H1 (cell line): ENCODE results near the gene IFI16. TPM values are rescaled to one million over a fixed set of nuclear protein-coding genes. Genes with fewer than 3 reads are reported as not detected.

Source experiments
- polyA plus RNA-seq, 7 experiments: library from polyadenylated mRNA; depleted of rRNA in 3 of 7; stranded (reverse) in 5 of 7; unstranded in 2 of 7; fragments of >200 nt in 5 of 7; fragments of 200-250 nt in 2 of 7; gene quantifications; 1 replicate in 5 of 7; 2 replicates in 1 of 7; 4 replicates in 1 of 7; pipeline versions ENCODE4 v1.2.1 to v1.2.3, GENCODE V29; 2011 to 2013; ENCODE audit warnings: missing spikeins in 2 of 7, mixed read lengths in 2 of 7
- total RNA-seq: library from RNA; stranded (reverse); fragmentation: NEBNext Ultra II Directional; extraction: Animal tissue kit (Norgen Biotek cat#: 25700); gene quantifications from 2 replicates; pipeline ENCODE4 v1.2.1, GENCODE V29; 2021

IFI16 gene
- total and polyA plus RNA-seq, 2 of the 8 experiments (the other 6 are each of a cell fraction or from before 2014, with no cell fraction given) = 0.63 to 0.74 TPM

Other genes starting within 250 kb of the IFI16 start
- gene OR6N1, start 237.7 kb upstream of the IFI16 start, total RNA-seq = not detected in 2 replicates
- not detected in 2 replicates for gene OR6N1, start 237.7 kb upstream of the IFI16 start, polyA plus RNA-seq (2011; rRNA removed)
- gene OR6N2, start 228.7 kb upstream of the IFI16 start, total RNA-seq = not detected in 2 replicates
- not detected in 2 replicates for gene OR6N2, start 228.7 kb upstream of the IFI16 start, polyA plus RNA-seq (2011; rRNA removed)
- gene MNDA, start 178.6 kb upstream of the IFI16 start, total RNA-seq = not detected in 2 replicates
- not detected in 2 replicates for gene MNDA, start 178.6 kb upstream of the IFI16 start, polyA plus RNA-seq (2011; rRNA removed)
- gene PYHIN1, start 78.4 kb upstream of the IFI16 start, total RNA-seq = not detected in 2 replicates
- not detected in 2 replicates for gene PYHIN1, start 78.4 kb upstream of the IFI16 start, polyA plus RNA-seq (2011; rRNA removed)
- gene AIM2, start 66.9 kb downstream of the IFI16 start, total RNA-seq = 1.7 and 2.1 TPM in 2 replicates
- gene AIM2, start 66.9 kb downstream of the IFI16 start, polyA plus RNA-seq (2011; rRNA removed) = 0.21 and 0.28 TPM in 2 replicates
- gene CADM3, start 161.7 kb downstream of the IFI16 start, total RNA-seq = 8.3 and 8.9 TPM in 2 replicates
- 8.0 and 8.5 TPM in 2 replicates for gene CADM3, start 161.7 kb downstream of the IFI16 start, polyA plus RNA-seq (2011; rRNA removed)
- gene ACKR1, start 195.0 kb downstream of the IFI16 start, total RNA-seq = 0.61 TPM in 2 replicates
- gene ACKR1, start 195.0 kb downstream of the IFI16 start, polyA plus RNA-seq (2011; rRNA removed) = 0.66 and 1.00 TPM in 2 replicates